IPS DF 6.9 (cell line): ENCODE measurements around the gene STMP1.
"Not testable (repeated sequence)": the region's sequence is repeated elsewhere in the genome, so short reads cannot be mapped to it uniquely, and the experiment has no call there.

Experiments used
- DNase-seq: peaks from one replicate; pipeline ENCODE4 v3.0.0-alpha.2; 2013; ENCODE audit warnings: low read depth, low spot score
- H3K27ac ChIP-seq: one replicate; pipeline ENCODE4 v1.5.1; 2013; ENCODE audit warnings: low read length, control low read depth
- H3K27me3 ChIP-seq: 2 replicates; pipeline ENCODE4 v1.6.1; 2013; ENCODE audit warnings: mild to moderate bottlenecking, low read length; ENCODE audit not compliant: control insufficient read depth, insufficient read depth
- H3K36me3 ChIP-seq: 2 replicates; pipeline ENCODE4 v1.6.1; 2013; ENCODE audit warnings: low read length; ENCODE audit not compliant: control insufficient read depth, insufficient read depth
- H3K4me1 ChIP-seq: 2 replicates; pipeline ENCODE4 v1.6.1; 2013; ENCODE audit warnings: low read length; ENCODE audit not compliant: control insufficient read depth, insufficient read depth
- H3K4me3 ChIP-seq: 2 replicates; pipeline ENCODE4 v1.5.1; 2013; ENCODE audit warnings: mild to moderate bottlenecking, low read length
- H3K9me3 ChIP-seq: 2 replicates; pipeline ENCODE4 v1.6.1; 2013; ENCODE audit warnings: low read length, inconsistent platforms; ENCODE audit not compliant: control insufficient read depth, insufficient read depth
- WGBS: extraction: QIAGEN DNeasy Blood & Tissue Kit; methylation state at CpG from one replicate; pipeline ENCODE4 v1.1.7; 2013; ENCODE audit warnings: mixed read lengths, missing lambda C conversion rate; ENCODE audit not compliant: insufficient read length, insufficient coverage; 5-methylcytosine and 5-hydroxymethylcytosine counted together

STMP1 gene

DNA sequence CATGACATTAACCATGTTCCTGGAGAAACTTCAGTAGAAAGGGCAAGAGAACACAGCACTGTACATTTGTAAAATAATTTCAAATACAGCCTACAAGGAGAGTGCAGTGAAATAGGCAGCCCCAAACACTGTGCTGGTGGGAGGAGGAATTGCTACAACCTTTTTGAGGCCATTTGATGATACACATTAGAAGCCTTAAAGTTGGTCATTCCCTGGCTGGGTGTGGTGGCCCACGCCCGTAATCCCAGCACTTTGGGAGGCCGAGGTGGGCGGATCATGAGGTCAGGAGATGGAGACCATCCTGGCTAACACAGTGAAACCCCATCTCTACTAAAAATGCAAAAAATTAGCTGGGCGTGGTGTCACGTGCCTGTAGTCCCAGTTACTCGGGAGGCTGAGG lies 30.3 kb downstream of the STMP1 start:
- DNase-seq, H3K27me3 ChIP-seq, H3K4me3 ChIP-seq, H3K36me3 ChIP-seq, H3K4me1 ChIP-seq, H3K27ac ChIP-seq, H3K9me3 ChIP-seq: not testable (repeated sequence)
- WGBS = no CpG with 5 or more reads among the region's 7 CpGs

GRCh38 chr7:135693558-135693957 lies 31.2 kb downstream of the STMP1 start:
- Histone ChIP-seq H3K27me3 (no peaks in the 10 kb centered on the region), H3K27ac (no peak overlapping the region), H3K9me3 (no peaks in the 10 kb centered on the region), H3K36me3 (no peaks in the 10 kb centered on the region), H3K4me1 (no peaks in the 10 kb centered on the region), H3K4me3 (no peak overlapping the region)
- DNase-seq = no peak
- WGBS = no CpG with 5 or more reads among the region's 4 CpGs

- no CpG with 5 or more reads among the region's 8 CpGs for WGBS
- Histone ChIP-seq H3K9me3 (no peaks in the 10 kb centered on the region), H3K27me3 (no peaks in the 10 kb centered on the region), H3K4me3 (no peak overlapping the region), H3K27ac (no peak overlapping the region), H3K4me1 (no peaks in the 10 kb centered on the region), H3K36me3 (no peaks in the 10 kb centered on the region)
- DNase-seq = no peak
These were observed 35.1 kb downstream of the STMP1 start for GRCh38 chr7:135697276-135698049.

- H3K4me1 ChIP-seq = no peaks in the 10 kb centered on the region; the same call in 1 of the 2 replicates
- H3K4me3 ChIP-seq = no peak overlapping the region
- H3K36me3 ChIP-seq = no peaks in the 10 kb centered on the region
- DNase-seq = no peak
- H3K27ac ChIP-seq = no peak overlapping the region
- WGBS = no CpG with 5 or more reads among the region's 2 CpGs
- H3K27me3 ChIP-seq = no peaks in the 10 kb centered on the region
- H3K9me3 ChIP-seq = no peaks in the 10 kb centered on the region
These were observed 41.8 kb downstream of the STMP1 start for GRCh38 chr7:135704074-135704473.

- H3K4me1 ChIP-seq = no peaks in the 10 kb centered on the region; the same call in 1 of the 2 replicates
- no peaks in the 10 kb centered on the region for H3K27me3 ChIP-seq
These were observed 42.4 kb downstream of the STMP1 start for GRCh38 chr7:135704698-135705097.

GRCh38 chr7:135706038-135706742 lies 43.9 kb downstream of the STMP1 start:
- WGBS = no CpG with 5 or more reads among the region's 20 CpGs
- DNase-seq = no peak

More at GRCh38 chr7:135704698-135705097, 42.4 kb downstream of the STMP1 start:
- no CpG with 5 or more reads among the region's 5 CpGs for WGBS
- Histone ChIP-seq H3K4me3 (no peak overlapping the region), H3K36me3 (no peaks in the 10 kb centered on the region), H3K9me3 (no peaks in the 10 kb centered on the region), H3K27ac (no peak overlapping the region)
- DNase-seq = no peak

DNA sequence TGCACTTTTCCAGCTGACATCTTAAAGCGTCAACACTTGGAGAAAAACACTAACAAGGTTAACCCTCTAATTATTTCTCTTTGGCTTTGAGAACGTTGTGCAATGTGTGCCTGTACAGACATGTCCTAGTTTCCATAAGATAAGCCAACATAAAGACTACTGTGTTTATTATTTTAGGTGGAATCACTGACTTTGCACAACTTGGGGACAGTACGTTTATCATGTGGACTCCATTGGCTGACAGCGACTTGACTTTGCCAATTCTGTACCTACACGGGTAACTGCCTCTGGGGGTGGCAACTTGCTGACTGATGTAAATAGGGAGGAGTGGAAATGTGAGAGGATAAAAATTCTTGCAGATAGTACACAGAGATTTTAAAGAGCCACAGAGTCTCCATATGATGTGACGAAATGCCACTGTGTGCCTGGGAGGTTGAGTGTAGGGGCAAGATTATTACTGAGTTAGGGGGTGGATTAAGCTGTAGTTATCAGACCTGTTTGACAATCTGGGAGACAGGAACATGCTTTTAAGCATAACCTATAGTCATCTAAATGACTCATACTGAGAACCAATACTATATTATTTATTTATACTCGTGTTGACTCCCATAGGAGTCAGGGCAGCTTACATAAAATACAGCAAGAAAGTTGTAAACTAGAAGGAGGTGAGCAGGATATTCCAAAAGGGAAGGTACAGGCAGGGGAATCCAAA lies 44.7 kb downstream of the STMP1 start:
- Histone ChIP-seq H3K36me3 (no peaks in the 10 kb centered on the region), H3K4me3 (no peak overlapping the region), H3K27ac (no peak overlapping the region), H3K27me3 (no peaks in the 10 kb centered on the region), H3K9me3 (no peaks in the 10 kb centered on the region), H3K4me1 (peaks cover 1% of the 10 kb centered on the region; the same call in 1 of the 2 replicates)
- WGBS = no CpG with 5 or more reads among the region's 7 CpGs
- no peak for DNase-seq

More at GRCh38 chr7:135706038-135706742, 43.9 kb downstream of the STMP1 start:
- H3K27ac ChIP-seq = no peak overlapping the region
- H3K36me3 ChIP-seq = no peaks in the 10 kb centered on the region
- H3K9me3 ChIP-seq = no peaks in the 10 kb centered on the region
- no peak overlapping the region for H3K4me3 ChIP-seq
- H3K27me3 ChIP-seq = no peaks in the 10 kb centered on the region
- peaks cover under 1% of the 10 kb centered on the region; the same call in 1 of the 2 replicates for H3K4me1 ChIP-seq

GRCh38 chr7:135707570-135707966 lies 45.3 kb downstream of the STMP1 start:
- H3K27ac ChIP-seq = no peak overlapping the region
- WGBS = no CpG with 5 or more reads among the region's 5 CpGs
- no peaks in the 10 kb centered on the region for H3K36me3 ChIP-seq

GRCh38 chr7:135708041-135708440 lies 45.7 kb downstream of the STMP1 start:
- Histone ChIP-seq H3K36me3 (no peaks in the 10 kb centered on the region), H3K4me1 (peaks cover 1% of the 10 kb centered on the region; the same call in 1 of the 2 replicates), H3K9me3 (no peaks in the 10 kb centered on the region), H3K27me3 (no peaks in the 10 kb centered on the region), H3K4me3 (no peak overlapping the region), H3K27ac (no peak overlapping the region)
- DNase-seq = no peak
- no CpG with 5 or more reads among the region's 14 CpGs for WGBS

More at GRCh38 chr7:135707570-135707966, 45.3 kb downstream of the STMP1 start:
- Histone ChIP-seq H3K4me1 (peaks cover 1% of the 10 kb centered on the region; the same call in 1 of the 2 replicates), H3K4me3 (no peak overlapping the region), H3K27me3 (no peaks in the 10 kb centered on the region), H3K9me3 (no peaks in the 10 kb centered on the region)
- no peak for DNase-seq

DNA sequence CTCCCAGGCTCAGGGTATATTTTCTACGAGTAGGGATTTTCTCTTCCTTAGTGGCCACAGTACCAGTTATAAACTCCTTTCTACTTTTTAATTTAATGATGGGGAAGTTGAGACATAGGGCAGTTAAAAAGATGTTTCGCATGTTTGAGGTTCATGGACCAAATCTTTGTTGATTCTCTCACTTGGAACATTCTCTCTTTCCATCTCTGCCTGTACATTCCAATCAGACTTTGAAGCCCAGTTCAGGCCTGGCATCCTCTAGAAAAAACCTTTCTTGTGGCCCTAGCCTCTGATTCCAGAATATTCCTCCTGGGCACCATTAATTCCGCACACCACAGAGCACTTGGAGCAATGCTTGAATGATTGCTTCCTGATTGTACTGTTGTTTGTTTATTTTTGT lies 47.2 kb downstream of the STMP1 start:
- H3K4me3 ChIP-seq = no peak overlapping the region
- H3K4me1 ChIP-seq = peaks cover 3% of the 10 kb centered on the region; the same call in 1 of the 2 replicates
- H3K36me3 ChIP-seq = no peaks in the 10 kb centered on the region
- no peak for DNase-seq
- no peaks in the 10 kb centered on the region for H3K27me3 ChIP-seq
- WGBS = no CpG with 5 or more reads among the region's 3 CpGs
- H3K9me3 ChIP-seq = no peaks in the 10 kb centered on the region
- no peak overlapping the region for H3K27ac ChIP-seq
